Stimulated activated CD4-positive, alpha-beta T cell treated with anti-CD3 and anti-CD28 coated beads, Interleukin-15, amount 100 ng/mL, for 24 hours (primary cell): ENCODE data around the gene SLC6A18.

Experiments
- DNase-seq: peaks from one replicate; pipeline ENCODE4 v3.0.0-alpha.2; 2020

Gene SLC6A18, protein sequence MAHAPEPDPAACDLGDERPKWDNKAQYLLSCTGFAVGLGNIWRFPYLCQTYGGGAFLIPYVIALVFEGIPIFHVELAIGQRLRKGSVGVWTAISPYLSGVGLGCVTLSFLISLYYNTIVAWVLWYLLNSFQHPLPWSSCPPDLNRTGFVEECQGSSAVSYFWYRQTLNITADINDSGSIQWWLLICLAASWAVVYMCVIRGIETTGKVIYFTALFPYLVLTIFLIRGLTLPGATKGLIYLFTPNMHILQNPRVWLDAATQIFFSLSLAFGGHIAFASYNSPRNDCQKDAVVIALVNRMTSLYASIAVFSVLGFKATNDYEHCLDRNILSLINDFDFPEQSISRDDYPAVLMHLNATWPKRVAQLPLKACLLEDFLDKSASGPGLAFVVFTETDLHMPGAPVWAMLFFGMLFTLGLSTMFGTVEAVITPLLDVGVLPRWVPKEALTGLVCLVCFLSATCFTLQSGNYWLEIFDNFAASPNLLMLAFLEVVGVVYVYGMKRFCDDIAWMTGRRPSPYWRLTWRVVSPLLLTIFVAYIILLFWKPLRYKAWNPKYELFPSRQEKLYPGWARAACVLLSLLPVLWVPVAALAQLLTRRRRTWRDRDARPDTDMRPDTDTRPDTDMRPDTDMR

DNA sequence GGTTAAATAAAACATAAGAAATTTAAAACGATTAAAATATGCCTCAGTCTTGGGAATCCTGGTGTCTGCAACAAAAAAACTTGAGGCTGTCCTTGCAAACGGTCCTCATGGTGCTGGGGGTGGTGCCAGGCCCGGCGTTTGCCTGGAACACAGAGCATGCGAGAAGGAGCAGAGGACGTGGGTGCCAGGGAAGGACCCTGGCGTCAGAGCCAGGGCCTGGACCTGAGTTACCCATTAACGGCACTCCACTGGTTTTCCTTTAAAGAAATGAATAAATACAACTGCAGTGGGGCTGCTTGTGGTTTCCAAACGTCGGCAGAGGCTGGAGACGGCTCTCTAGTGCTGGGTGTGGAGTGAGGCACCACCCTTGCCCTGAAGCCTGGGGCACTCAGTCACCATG, at the start of gene SLC6A18:
TSS of gene SLC6A18 (plus strand) at position 301 of the 400 bp plus-strand sequence. CDS start at position 398, 97 bp downstream.
- DNase-seq = no peak

DNA sequence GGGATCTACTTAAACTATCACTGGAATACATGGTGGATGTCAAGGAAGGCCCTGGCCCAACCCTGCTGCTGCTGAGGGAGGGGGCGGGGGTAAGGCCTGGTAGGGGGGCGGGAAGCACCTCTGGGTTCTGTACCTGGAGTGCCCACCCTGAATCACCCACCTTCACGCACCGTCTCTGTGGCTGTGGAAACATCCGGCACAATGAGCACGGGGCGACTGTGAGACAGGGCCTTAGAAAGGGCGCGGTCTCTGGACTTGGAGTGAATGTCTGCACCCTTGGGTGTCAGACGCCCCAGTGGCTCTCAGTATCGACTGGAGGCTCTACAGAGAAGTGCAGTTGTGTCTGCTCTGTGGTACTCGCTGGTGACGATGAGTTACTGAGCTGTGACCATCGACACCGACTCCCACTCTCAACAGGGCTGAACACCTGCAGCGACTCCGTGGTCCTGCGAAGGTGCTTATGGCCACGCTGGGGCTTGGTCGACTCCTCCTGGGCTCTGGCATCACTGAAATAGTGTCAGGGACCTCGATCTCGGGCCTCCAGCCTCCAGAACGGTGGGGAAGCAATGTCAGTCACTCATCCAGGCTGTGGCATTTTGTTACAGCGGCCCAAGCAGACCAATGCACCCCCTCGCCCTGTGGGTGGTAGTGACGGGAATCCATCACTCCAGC, 49.2 kb upstream of the SLC6A18 start:
- DNase-seq = no peak

DNA sequence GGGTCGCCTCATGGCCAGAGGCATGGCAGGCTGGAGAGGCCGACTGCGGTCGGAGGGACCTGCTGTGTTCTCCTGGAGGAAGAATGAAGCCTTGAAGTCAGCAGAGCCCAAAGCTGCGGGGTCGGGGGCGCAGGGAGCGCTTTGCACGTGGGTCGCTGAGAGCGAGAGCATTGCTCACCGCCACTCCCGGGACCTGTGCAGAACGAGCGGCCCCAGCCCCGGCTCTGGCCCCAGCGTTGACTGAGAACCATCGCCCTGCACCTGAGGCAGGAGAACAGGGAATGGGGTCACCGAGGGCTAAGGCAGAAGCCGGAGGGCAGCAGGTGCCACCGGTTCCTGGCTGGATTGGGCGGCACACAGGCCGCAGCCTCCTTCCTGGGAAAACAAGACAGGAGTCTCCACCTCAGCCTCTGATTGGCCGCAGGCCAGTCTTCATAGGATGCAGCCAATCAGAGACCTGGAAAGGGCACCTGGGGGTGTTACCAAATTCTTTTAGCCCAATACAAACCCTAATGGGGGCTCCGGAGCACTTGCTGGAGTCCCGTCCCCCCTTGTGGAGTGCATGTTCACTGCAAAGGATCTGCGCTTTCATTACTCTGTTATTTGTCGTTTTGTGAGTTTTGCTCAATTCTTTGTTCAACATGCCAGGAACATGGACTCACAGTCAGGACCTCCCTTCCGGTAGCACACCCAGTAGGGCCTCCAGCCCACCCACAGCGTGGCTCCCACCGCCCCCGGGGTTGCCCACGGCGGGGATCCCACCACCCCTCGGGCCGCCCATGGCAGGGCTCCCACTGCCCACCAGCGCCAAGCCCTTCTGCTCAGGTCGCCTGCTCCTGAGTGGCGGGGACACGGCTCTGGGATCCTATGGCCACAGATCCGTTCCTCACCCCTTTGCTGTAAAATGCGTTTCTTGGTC, 48.4 kb upstream of the SLC6A18 start:
- no peak for DNase-seq

DNA sequence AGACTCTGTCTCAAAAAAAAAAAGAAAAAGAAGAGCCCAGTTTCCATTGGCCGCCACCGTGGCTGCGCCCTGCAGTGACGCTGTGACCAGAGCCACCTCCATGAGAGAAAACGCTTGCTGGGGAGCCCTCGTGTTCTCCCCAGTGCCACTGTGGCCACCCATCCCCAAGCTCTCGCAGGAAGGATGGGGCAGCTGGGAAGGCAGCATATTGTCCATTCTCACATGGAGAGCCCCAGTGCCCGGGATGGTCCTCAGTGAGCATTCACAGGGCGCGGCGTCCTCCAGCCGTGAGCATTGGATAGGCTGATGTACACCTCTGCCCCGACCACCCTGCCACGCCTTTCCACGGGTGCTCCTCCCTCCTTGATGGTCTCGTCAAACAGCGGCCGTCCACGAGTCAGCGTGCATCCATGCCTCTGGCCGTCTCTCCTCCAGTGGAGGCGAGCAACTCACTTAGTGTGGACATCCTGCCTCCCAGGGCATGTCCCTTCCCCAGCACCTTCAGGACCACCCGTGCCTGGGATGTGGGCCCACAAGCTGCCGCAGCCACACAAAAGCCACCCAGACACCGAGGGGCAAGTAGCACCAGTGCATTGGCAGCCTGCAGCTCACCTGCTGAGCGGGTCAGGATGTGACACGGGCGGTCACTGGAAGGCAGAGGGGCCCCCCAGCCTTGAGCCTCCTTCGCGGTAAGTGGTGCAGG, 47.2 kb upstream of the SLC6A18 start:
- no peak for DNase-seq

DNA sequence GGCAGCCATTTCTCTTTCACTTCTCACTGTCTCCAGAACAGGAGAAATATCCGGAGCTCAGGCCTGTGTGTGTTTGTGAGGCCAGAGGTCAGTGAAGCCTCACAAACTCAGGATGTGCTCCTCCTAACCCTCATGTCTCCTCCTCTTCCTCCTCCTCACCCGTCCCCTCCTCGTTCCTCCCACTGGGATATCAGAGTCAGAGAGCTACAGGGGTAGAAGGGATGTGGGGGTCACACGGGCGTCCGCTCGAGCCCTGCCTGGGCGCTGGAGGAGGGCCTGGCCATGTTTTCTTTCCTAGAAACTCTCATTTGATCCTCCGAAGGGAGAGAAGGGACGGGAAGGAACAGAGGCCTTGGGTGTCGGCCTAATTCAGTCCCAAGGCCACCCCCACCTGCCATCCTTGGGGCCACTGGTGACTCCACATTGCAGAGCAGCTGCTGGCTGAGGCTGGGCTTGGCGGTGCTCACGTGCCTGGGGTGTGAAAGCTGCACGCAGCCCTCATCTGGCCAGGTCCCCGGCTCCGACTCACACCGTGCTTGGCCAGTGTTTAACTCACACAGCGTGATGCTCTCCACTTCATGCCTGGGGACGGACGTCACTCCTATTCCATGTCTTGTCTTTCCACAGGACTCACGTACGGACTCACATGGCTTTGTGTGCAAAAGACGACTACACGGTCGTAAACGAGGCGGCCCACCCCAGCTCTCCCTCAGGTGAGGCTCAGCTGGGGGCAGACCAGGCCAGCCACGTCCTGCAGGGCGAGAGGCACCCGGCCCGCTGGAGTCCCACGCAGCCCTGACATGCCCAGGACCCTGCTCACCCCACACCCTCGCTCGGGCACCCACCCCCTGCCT, 46.4 kb upstream of the SLC6A18 start:
- no peak for DNase-seq

DNA sequence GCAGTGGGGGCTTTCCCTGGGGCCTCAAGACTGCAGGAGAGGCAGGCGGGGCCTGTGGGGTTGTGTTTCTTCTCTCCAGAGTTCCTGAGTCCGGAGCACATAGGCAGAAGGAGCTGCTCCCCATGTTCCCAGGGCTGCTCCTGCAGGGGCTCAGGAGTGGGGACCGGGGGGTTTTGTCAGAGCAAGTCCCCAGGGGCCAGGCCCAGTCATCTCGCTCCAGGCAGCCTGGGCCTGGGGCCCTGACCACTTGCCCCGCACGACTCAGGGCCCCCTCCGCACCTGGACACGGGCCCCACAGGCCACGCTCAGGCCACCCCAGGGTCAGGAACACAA, 45.8 kb upstream of the SLC6A18 start:
- no peak for DNase-seq

DNA sequence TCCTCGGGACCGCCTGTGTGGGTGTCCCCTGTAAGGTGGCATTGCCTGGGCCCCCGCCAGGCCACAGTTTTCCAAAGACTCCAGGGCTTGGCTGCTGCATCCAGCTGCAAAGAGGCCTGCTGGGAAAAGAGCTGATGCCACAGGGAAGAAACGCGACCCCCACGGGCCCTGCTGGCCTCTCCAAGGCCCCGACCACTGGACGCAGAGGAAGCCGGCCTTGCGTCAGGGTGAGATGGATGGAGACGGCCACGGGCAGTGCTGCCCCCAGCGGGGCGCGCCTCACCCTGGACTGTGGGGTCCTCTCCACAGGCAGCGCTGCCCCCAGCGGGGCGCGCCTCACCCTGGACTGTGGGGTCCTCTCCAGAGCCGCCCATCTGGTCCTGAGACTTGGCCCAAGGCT, 45.1 kb upstream of the SLC6A18 start:
- DNase-seq = no peak

DNA sequence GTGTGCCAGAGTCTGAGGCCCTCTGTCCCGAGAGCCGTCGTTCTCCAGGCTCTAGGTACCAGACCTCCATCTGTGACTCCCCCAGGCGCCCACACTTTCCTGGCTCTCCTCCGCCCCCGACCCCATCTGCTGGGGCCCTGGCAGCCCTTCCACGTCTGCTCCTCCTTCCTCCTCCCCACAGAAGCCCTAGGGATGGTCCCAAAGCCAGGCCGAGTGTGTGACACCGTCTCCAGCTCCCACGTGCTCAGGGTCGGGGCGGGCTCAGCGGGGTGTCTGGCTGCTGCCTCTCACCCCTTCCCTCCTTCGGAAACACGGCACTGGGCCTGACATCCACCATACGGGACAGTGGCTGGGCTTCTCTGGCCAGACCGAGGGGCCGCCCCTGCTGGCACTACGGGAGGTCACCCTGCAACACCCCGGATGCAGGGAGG, 44.3 kb upstream of the SLC6A18 start:
- DNase-seq = no peak

DNA sequence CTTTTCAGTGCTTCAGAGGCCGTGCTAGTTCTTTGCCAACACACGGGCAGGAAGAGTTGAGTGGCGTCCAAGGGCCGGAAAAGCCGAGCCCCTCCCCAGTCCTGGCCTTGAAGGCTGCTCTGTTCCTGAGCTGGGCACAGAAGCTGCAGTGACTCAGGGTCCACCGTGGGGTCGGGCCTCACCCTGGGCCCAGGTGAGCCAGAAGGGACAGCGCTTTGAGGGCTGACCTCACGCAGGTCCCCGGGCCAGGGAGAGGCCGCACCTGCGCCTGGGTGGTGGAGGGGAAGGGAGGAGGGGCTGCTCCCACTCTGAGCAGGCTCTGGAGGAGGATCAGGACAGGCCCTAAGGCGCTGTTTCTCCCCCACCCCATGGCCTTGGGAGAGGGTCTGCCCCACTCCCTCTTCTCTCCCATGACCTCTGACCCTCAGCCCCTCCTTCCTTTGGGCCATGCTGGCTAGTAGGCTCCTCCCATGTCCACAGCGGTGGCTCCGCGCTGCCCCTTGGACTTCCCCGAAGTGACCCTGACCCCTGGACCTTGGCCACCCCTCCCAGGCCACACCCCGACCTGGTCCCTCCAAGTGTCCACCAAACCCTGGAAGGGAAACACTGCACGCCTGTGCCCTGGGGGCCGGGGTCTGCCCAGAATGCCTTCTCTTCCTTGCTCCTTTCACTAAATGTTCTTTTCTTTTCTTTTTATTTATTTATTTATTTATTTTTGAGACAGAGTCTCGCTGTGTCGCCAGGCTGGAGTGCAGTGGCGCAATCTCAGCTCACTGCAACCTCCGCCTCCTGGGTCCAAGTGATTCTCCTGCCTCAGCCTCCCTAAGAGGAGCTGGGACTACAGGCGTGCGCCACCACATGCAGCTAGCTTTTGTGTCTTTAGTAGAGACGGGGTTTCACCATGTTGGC, 43.5 kb upstream of the SLC6A18 start:
- DNase-seq = no peak

DNA sequence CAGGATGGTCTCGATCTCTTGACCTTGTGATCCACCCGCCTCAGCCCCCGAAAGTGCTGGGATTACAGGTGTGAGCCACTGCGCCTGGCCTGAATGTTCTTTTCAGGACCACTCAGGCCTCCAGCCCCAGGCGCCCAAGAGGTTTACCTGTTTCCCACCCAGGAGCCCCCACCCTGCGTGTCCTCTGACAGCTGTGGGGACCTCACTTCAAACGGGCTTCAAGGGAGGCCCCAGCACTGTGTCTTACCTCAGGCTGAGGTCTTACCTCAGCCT, 42.9 kb upstream of the SLC6A18 start:
- no peak for DNase-seq

DNA sequence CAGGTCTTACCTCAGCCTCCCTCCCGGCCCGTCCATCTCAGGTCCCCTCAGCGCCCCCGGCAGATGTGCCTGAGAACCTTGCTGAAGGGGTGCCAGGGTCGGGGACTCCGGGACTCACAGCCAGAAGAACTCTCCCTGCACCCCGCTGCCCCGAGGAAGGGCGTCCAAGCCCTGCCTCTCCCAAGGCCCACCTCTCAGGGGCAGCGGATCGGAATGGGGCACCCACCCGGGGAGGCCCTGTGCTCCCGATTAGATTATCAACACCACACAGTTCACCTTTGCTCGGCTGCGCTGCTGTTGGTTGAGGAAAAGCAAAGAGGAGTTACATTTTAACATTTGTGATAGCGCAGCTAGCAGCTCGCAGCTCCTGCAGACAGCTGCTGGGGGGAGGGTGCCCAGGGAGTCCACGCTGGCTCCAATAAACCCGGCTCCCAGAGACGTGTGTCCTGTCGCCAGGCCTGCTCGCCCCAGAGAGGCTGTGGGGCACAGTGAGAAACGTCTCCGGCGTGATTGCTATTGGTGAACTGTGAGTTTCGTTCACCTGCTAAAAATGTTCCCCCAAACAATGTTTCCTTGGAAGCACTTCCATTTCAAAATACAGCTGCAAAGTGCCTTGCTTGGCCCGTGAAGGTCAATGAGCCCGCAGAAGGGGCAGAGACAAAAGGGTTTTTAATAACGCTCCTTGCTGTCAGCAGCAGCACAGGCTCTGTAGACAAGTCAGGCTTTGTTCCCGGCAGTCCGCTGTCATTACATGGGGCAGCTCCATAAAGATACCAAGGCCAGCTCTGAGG, 42.4 kb upstream of the SLC6A18 start:
- no peak for DNase-seq

DNA sequence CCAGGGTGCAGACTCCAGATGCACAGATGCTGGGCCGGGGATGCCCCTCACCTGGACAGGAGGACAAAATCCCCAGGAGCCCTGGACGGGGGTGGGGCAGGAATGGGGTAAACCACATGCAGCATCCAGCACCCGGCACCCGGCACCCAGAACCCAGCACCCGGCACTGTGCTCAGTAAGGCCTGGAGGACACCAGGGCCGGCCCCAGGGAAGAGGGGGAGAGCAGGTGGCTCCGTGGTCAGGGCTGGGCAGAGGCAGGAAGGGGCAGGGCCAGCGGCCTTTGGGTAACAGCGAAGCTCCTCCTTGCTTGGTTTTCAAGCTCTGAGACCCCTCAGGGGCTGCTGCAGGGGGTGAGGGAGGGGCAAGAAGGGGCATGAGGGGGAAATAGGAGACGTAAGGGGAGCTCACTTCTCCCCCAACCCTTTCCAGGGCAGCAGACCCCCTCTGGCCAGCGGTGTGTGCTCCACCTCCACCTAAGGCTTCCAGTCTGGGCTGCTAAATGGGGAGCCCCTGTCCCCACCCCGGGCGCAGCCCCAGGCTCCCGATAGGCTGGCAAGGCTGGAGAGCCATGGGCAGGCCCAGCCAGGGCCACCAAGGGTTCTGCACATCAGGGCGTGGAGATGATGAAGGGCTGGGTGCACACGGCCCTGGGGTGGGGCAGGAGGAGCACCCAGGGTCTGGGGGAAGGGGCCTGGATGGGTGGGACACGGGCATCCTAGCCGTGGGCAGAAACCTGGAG, 41.6 kb upstream of the SLC6A18 start:
- DNase-seq = no peak

DNA sequence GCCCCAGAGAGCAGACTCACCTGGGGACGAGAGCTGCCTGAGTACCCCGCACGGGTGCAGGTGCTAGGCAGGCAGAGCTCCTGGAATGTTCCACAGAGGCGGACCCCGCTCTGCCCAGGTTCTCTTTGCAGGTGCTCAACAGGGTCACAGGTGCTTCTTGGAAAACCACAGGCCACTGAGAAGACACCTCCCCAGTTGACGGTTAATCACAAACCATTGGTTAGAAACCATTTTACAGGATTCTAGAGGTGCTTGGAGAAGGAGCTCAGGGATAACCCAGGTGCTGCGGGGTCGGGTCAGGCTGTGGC, 41.1 kb upstream of the SLC6A18 start:
- no peak for DNase-seq

DNA sequence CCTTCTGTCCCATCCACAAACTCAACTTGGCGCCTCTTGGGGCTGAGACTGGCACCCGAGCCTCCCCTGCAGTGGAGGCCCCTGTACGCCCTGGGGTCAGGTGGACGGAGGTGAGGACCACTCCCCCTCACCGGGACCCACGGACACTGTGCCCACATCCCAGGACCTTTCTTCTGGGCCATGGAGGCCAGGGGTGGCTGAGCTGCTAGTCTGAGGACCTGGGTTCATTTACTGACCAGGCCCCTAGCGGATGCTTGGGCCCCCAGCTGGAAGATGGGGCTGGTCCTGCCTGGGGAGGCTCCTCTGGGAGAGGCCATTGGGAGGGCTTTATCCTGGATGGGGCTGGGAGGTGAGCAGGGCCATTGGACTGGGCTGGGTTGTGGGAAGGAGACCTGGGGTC, 40.7 kb upstream of the SLC6A18 start:
- DNase-seq = no peak

DNA sequence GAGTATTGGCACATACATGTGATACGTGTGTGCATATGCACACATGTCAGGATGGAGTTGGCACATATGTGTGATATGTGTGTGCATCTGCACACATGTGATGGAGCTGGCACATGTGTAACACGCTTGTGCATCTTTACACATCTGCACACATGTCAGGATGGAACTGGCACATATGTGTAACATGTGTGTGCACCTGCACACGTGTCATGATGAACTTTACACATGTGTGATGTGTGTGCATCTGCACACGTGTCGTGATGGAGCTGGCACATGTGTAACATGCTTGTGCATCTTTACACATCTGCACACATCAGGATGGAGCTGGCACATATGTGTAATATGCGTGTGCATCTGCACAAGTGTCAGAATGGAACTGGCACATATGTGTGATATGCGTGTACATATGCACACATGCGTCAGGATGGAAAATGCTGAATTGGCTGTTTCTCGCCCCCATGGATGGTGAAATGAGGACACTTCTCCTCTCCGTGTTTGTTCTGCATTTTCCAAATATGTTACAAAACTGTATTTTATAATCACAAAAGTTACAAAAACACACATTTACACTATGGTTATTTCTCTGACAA, 40.0 kb upstream of the SLC6A18 start:
- no peak for DNase-seq

DNA sequence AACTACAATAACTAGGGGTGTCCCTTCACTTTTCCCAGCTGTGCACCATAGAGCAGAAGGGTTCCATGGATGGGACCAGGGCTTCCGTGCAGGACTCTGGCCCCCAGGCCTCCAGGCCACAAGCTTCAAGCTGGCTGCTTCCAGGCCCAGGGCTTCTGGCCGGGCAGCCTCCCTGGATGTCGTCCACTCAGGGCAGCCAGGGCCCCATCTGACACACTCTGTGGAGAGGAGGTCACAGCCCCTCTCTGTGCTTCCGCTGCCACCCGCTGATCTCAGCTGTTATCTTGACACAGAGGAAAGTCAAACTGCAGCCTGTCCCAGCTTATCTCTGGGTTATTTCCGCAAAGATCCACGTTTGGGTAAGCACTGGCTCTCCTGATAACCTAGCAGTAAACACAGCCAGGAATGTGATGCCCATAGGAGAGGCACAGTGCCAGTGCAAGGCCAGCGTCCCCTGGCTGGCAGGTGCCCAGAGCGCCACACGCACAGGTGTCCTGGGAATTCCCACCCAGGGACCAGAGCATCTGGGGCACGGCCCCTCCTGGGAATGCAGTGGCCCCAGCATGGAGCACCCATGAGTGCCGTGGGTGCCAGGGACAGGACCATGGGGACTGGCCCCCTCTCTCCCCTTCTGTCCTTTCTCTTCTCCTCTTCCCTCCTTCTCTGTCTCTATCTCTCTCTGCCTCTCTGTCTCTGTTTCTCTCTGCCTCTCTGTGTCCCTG, 39.4 kb upstream of the SLC6A18 start:
- no peak for DNase-seq

DNA sequence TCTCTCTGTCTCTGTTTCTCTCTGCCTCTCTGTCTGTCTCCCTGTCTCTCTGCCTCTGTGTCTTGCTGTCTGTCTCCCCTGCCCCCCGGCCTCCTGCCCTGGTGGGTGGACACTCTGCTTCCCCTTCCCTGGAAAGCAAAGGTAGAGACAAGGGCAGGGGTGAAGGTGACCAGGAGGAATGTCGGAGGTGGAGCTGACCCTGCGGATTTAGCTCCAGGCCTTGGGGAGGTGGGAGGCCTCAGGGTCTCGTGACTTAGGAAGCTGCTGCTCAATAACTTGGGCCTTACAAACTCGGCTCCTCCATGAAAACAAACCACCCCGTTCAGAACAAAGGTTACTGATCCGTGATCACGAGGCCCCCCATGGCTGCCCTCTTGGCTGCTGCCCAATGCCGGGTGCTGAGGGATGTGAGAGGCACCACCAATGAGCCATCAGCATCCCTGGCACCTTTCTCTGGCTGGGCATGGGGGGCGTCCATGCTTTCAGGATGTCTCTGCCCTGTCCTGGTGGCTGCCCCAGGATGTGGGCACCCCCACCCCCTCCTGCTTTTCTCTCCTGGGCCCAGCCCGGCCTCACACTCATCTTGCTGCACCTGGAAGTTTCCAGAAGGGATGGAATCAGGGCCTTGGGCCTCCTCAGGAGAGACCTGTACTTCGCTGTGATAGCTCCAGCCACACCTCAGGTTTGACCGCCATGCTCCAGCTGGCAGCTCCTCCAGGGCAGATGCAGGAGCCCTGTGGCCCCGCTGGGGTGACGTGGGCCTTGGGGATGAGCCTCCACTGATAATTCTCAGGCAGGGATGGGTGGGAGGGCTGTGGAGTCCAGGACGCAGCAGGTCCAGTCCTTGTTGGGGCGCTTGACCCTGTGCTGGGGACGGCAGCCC, 38.6 kb upstream of the SLC6A18 start:
- no peak for DNase-seq
